Immature natural killer cell (primary cell): ENCODE measurements around the gene BPIFB3. TPM values are rescaled to one million over a fixed set of nuclear protein-coding genes. Genes with fewer than 3 reads are reported as not detected.
"Not testable (repeated sequence)": the region's sequence is repeated elsewhere in the genome, so short reads cannot be mapped to it uniquely, and the experiment has no call there.

Experiments
- DNase-seq, 3 donors: peaks; one replicate each; pipeline ENCODE4 v3.0.0; 2022; ENCODE audit warnings: mixed read lengths in 1 of 3
- H3K27ac Mint-ChIP-seq, 6 donors: one replicate each; pipeline ENCODE4 v1.8.0; 2020; ENCODE audit warnings: mixed read lengths in 6 of 6, mild to moderate bottlenecking in 5 of 6, inconsistent platforms in 4 of 6, moderate library complexity in 3 of 6
- H3K27me3 Mint-ChIP-seq, 3 donors: one replicate each; pipeline ENCODE4 v1.8.0; 2020 to 2021; ENCODE audit warnings: low read depth in 3 of 3, mild to moderate bottlenecking in 3 of 3, mixed read lengths in 3 of 3, moderate library complexity in 3 of 3, inconsistent platforms in 1 of 3
- H3K36me3 Mint-ChIP-seq, 3 donors: one replicate each; pipeline ENCODE4 v1.8.0; 2020; ENCODE audit warnings: mixed read lengths in 3 of 3, inconsistent platforms in 2 of 3, mild to moderate bottlenecking in 2 of 3
- H3K4me1 Mint-ChIP-seq, 2 donors: one replicate each; pipeline ENCODE4 v1.8.0; 2020; ENCODE audit warnings: inconsistent platforms in 2 of 2, mild to moderate bottlenecking in 2 of 2, mixed read lengths in 2 of 2, moderate library complexity in 1 of 2
- H3K4me3 Mint-ChIP-seq, 5 donors: one replicate each; pipeline ENCODE4 v1.8.0; 2020; ENCODE audit warnings: mild to moderate bottlenecking in 5 of 5, mixed read lengths in 5 of 5, inconsistent platforms in 3 of 5, moderate library complexity in 3 of 5
- H3K9me3 Mint-ChIP-seq, 6 donors: one replicate each; pipeline ENCODE4 v1.8.0; 2020; ENCODE audit warnings: mild to moderate bottlenecking in 6 of 6, mixed read lengths in 6 of 6, inconsistent platforms in 4 of 6, moderate library complexity in 3 of 6
- polyA plus RNA-seq, 3 donors: library from polyadenylated mRNA; unstranded; fragments of 300-500 nt; fragmentation: Illumina TruSeq; gene quantifications; one replicate each; pipeline ENCODE4 v1.2.3, GENCODE V29; 2021

The BPIFB3 gene
- polyA plus RNA-seq, 3 donors from 2014 or later: not detected

- Mint-ChIP-seq H3K27ac (no peak overlapping the region), H3K9me3 (no peaks in the 10 kb centered on the region)
These were observed 32.5 kb downstream of the BPIFB3 start for GRCh38 chr20:33086052-33086722.

GRCh38 chr20:33091147-33091546, 37.4 kb downstream of the BPIFB3 start:
- H3K4me1 Mint-ChIP-seq: no peaks in the 10 kb centered on the region
- H3K9me3 Mint-ChIP-seq: no peaks in the 10 kb centered on the region
- H3K36me3 Mint-ChIP-seq: no peaks in the 10 kb centered on the region
- H3K27me3 Mint-ChIP-seq: peaks cover 5 to 7% (median 6%) of the 10 kb centered on the region in 3 donors
- H3K27ac Mint-ChIP-seq: no peak overlapping the region
- H3K4me3 Mint-ChIP-seq: no peak overlapping the region
- DNase-seq: no peak

More at GRCh38 chr20:33086052-33086722, 32.5 kb downstream of the BPIFB3 start:
- no peak for DNase-seq
- no peak overlapping the region for H3K4me3 Mint-ChIP-seq
- no peaks in the 10 kb centered on the region for H3K4me1 Mint-ChIP-seq
- peaks cover 0 to 5% (median 3%) of the 10 kb centered on the region in 3 donors for H3K27me3 Mint-ChIP-seq
- H3K36me3 Mint-ChIP-seq: no peaks in the 10 kb centered on the region

GRCh38 chr20:33091693-33092092, 38.0 kb downstream of the BPIFB3 start:
- DNase-seq: no peak
- Mint-ChIP-seq H3K9me3 (no peaks in the 10 kb centered on the region), H3K27ac (no peak overlapping the region), H3K27me3 (peaks cover 5 to 7% (median 6%) of the 10 kb centered on the region in 3 donors), H3K36me3 (no peaks in the 10 kb centered on the region), H3K4me3 (no peak overlapping the region), H3K4me1 (no peaks in the 10 kb centered on the region)

GRCh38 chr20:33092361-33092760, 38.7 kb downstream of the BPIFB3 start:
- Mint-ChIP-seq H3K27me3 (peaks cover 4 to 6% (median 5%) of the 10 kb centered on the region in 3 donors), H3K4me3 (no peak overlapping the region), H3K36me3 (no peaks in the 10 kb centered on the region), H3K4me1 (no peaks in the 10 kb centered on the region), H3K9me3 (no peaks in the 10 kb centered on the region), H3K27ac (no peak overlapping the region)
- no peak for DNase-seq

GRCh38 chr20:33093074-33093473, 39.4 kb downstream of the BPIFB3 start:
- Mint-ChIP-seq H3K27me3 (peaks cover 4 to 6% (median 5%) of the 10 kb centered on the region in 3 donors), H3K4me3 (no peak overlapping the region), H3K27ac (no peak overlapping the region), H3K36me3 (no peaks in the 10 kb centered on the region), H3K4me1 (no peaks in the 10 kb centered on the region), H3K9me3 (no peaks in the 10 kb centered on the region)
- DNase-seq: no peak

DNA sequence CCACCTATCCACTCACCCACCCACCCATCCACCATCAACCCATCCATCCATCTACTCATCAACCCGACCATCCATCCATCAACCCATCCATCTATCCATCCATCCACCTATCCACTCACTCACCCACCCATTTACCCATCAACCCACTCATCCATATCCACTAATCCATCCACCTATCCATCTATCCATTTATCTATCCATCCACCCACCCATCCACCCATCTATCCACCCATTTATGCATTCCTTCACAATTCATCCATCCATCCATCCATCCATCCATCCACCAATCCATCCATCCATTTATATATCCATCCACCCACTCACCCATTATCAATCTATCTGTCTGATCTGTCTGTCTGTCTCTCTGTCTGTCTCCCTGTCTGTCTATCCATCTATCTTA, 39.9 kb downstream of the BPIFB3 start:
- Mint-ChIP-seq H3K4me3 (no peak overlapping the region), H3K4me1 (no peaks in the 10 kb centered on the region), H3K9me3 (no peaks in the 10 kb centered on the region), H3K27me3 (peaks cover 4 to 6% (median 5%) of the 10 kb centered on the region in 3 donors), H3K27ac (no peak overlapping the region), H3K36me3 (no peaks in the 10 kb centered on the region)
- DNase-seq: no peak

DNA sequence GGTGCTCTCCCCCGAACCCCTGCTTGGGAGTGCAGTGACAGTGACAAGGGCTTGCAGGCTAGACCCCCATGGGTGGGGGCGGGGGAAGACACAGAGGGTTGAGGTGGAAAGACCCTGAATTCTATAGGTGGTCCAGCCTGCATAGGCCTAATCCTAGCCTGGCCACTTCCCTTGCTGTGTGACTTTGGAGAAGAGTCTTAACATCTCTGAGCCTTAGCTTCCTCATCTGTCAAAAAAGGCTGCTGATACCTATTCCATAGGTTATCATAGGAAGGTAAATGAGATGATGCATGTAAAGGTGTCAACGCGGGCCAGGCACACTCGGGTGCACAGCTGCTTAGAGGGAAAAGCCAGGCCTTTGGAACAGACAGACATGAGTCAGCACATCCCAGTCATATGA, 41.5 kb downstream of the BPIFB3 start:
- no peaks in the 10 kb centered on the region for H3K36me3 Mint-ChIP-seq
- no peaks in the 10 kb centered on the region for H3K9me3 Mint-ChIP-seq
- no peak overlapping the region for H3K27ac Mint-ChIP-seq

GRCh38 chr20:33095902-33096584, 42.3 kb downstream of the BPIFB3 start:
- not testable (repeated sequence) for H3K4me1 Mint-ChIP-seq, H3K4me3 Mint-ChIP-seq, H3K27me3 Mint-ChIP-seq, H3K27ac Mint-ChIP-seq, H3K9me3 Mint-ChIP-seq, H3K36me3 Mint-ChIP-seq
- DNase-seq: peak; percentile 3 to 18 (median 17)

More for the DNA sequence above, 41.5 kb downstream of the BPIFB3 start:
- no peak for DNase-seq
- H3K4me1 Mint-ChIP-seq: no peaks in the 10 kb centered on the region
- peaks cover 4 to 7% (median 6%) of the 10 kb centered on the region in 3 donors for H3K27me3 Mint-ChIP-seq
- H3K4me3 Mint-ChIP-seq: no peak overlapping the region

- no peak overlapping the region for H3K4me3 Mint-ChIP-seq
- H3K36me3 Mint-ChIP-seq: no peaks in the 10 kb centered on the region
- peaks cover 3 to 4% (median 4%) of the 10 kb centered on the region in 3 donors for H3K27me3 Mint-ChIP-seq
- no peak overlapping the region for H3K27ac Mint-ChIP-seq
- no peaks in the 10 kb centered on the region for H3K4me1 Mint-ChIP-seq
- H3K9me3 Mint-ChIP-seq: no peaks in the 10 kb centered on the region
- no peak for DNase-seq
These were observed 43.3 kb downstream of the BPIFB3 start for GRCh38 chr20:33097001-33097400.

GRCh38 chr20:33099843-33100538, 46.3 kb downstream of the BPIFB3 start:
- H3K4me1 Mint-ChIP-seq: no peaks in the 10 kb centered on the region
- no peak overlapping the region for H3K4me3 Mint-ChIP-seq
- peaks cover 0 to 3% (median 2%) of the 10 kb centered on the region in 3 donors for H3K27me3 Mint-ChIP-seq
- no peaks in the 10 kb centered on the region for H3K36me3 Mint-ChIP-seq
- no peaks in the 10 kb centered on the region for H3K9me3 Mint-ChIP-seq
- H3K27ac Mint-ChIP-seq: no peak overlapping the region
- no peak for DNase-seq

- no peaks in the 10 kb centered on the region for H3K9me3 Mint-ChIP-seq
- H3K4me3 Mint-ChIP-seq: no peak overlapping the region
These were observed 49.9 kb downstream of the BPIFB3 start for GRCh38 chr20:33103556-33103955.

GRCh38 chr20:33104336-33104735, 50.6 kb downstream of the BPIFB3 start:
- no peak for DNase-seq
- Mint-ChIP-seq H3K4me3 (no peak overlapping the region), H3K27me3 (peaks cover 1 to 5% (median 3%) of the 10 kb centered on the region in 3 donors), H3K36me3 (no peaks in the 10 kb centered on the region), H3K4me1 (no peaks in the 10 kb centered on the region), H3K27ac (no peak overlapping the region), H3K9me3 (no peaks in the 10 kb centered on the region)

More at GRCh38 chr20:33103556-33103955, 49.9 kb downstream of the BPIFB3 start:
- no peaks in the 10 kb centered on the region for H3K36me3 Mint-ChIP-seq
- H3K4me1 Mint-ChIP-seq: no peaks in the 10 kb centered on the region
- DNase-seq: no peak
- no peak overlapping the region for H3K27ac Mint-ChIP-seq
- H3K27me3 Mint-ChIP-seq: peaks cover 3 to 5% (median 4%) of the 10 kb centered on the region in 3 donors

- Mint-ChIP-seq H3K4me3 (no peak overlapping the region), H3K4me1 (no peaks in the 10 kb centered on the region), H3K9me3 (no peaks in the 10 kb centered on the region), H3K27ac (no peak overlapping the region), H3K27me3 (peaks cover 1 to 5% (median 3%) of the 10 kb centered on the region in 3 donors), H3K36me3 (no peaks in the 10 kb centered on the region)
- DNase-seq: no peak
These were observed 51.7 kb downstream of the BPIFB3 start for GRCh38 chr20:33105316-33105924.
